Measurements from ENCODE around the gene RALGAPA2.

Gene RALGAPA2

GRCh38 chr20:20712474-20713243, at the start of gene RALGAPA2:
Gene RALGAPA2 (minus strand): TSS chr20:20712644. CDS start chr20:20712480, 164 bp downstream.
- DNase-seq, result peak; percentile 98

GRCh38 chr20:20761301-20761700, 48.9 kb upstream of the RALGAPA2 start:
- DNase-seq, result no peak

DNA sequence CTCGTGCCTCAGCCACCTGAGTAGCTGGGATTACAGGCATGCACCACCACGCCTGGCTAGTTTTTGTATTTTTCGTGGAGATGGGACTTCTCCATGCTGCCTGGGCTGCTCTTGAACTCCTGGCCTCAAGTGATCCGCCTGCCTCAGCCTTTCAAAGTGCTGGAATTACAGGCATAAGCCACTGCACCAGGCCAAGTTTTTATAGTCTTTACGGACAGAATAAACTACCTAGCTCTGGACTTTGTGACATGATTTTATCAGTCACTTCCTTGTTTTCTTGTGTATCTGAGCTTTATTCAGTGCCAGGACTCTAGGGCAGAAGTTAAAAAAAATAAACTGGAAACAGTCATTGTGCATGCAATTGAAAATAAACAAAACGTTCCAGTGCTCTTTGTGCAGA, 46.7 kb upstream of the RALGAPA2 start:
- DNase-seq, result no peak

- DNase-seq, result no peak
These were observed 43.4 kb upstream of the RALGAPA2 start for GRCh38 chr20:20755674-20756319.

DNA sequence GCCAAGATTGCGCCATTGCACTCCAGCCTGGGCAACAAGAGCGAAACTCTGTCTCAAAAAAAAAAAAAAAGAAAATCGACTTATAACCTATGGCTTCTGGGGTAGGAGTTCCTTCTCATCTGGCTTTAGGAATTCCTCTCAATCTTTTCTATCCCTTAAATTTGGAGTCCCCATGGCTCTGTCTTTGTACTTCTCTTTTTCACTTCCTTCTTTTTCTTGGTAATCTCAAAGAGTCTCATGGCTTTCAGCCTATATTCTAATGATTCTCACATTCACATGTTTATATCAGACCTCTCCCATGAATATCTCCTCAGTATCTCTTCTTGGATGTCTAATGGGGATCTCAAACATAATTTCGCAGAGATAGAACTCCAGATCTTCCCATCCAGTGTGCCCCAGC, 42.8 kb upstream of the RALGAPA2 start:
- DNase-seq, result no peak

DNA sequence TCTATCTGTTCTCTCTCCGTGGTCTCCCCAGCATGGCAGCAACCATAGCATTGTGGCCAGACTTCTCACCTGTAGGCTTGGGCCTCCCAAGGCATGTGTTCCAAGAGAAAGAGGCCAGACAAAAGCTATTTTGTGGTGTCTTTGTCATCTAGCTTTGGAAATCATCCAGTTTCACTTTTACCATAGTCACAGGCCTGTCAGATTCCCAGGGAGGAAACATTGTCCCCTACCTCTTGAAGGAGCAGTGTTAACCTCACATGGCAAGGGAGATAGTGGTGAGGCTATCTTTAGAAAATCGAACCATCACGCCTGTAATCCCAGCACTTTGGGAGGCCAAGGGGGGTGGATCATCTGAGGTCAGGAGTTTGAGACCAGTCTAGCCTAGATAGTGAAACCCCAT, 42.3 kb upstream of the RALGAPA2 start:
- no peak for DNase-seq

GRCh38 chr20:20752712-20753111, 40.3 kb upstream of the RALGAPA2 start:
- DNase-seq, result no peak

GRCh38 chr20:20747298-20747697, 34.9 kb upstream of the RALGAPA2 start:
- no peak for DNase-seq

GRCh38 chr20:20744170-20744725, 31.8 kb upstream of the RALGAPA2 start:
- no peak for DNase-seq

DNA sequence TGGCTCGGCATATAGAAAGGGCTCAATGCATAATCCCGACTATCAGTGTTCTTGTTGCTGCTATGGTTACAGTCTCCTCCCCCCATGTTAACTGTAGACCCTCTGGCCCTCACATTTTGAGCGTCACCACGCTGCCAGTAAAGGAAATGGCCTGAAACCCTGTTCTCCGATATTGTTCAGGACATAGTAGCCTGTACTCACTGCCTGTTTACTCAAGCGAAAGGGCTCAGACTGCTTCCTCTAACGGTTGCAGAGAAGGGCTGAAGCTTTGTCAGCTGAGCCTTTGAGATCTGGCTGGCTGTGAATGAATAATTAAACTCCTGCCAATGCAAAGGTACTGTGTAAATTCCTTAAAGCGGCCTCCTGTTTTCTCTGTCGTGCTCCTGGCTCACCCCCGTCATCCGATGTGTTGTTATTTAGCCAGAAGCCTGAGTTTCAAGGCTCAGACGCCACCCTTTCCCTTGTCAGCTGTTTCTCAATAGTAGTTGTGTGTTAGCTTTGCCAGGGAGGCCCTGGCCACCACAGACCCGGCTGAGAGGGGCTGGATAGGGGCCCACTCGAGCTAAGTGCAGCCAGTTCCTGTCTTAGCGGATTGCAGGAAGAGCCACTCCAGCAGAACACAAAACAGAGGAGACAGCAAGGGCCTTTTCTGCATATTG, 31.2 kb upstream of the RALGAPA2 start:
- no peak for DNase-seq

DNA sequence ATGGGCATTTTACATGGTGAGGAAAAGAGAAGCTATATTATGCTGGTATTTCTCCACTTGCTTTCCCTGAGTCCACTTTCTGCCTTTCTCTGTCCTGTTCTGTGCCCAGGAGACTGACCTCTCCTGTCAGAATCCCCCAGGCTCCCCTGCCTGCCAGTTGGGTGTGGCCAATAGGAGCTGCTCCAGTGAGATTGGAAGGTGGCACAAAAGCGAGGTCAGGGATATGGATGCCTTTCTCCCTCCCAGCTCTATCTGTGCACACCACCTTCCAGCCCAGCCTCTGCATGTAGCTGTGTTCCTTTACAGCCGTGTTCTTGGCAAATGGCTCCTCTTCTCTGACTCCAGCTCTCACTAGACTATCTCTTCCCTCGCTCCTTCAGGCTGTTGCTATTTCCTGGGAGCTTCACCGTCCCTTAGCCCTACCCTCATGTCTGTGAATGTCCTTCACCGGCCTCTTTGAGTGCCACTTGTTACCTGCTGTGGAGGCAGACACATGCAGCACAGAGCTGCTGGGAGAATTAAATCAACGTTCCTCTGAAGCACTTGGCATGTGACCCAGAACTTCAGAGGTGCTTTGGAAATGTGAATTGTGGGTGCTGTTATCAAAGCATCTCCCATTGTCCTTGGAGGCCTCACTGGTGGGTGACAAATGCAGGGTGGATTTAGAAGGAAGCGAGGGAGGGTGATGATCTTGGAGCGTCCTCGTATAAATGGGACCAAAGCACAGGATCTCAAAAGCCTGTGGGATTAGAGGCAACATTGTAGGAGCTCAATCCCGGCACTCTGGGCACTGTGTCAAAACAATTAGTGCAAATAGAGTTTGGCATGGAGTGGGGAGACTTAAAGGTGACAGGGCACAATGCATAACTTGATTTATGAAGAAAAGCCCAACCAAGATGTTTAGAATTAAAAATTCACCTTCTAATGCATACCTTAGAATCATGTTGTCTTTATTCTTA, 28.9 kb upstream of the RALGAPA2 start:
- no peak for DNase-seq

- DNase-seq, result no peak
These were observed 28.1 kb upstream of the RALGAPA2 start for GRCh38 chr20:20740541-20740940.

GRCh38 chr20:20737158-20737557, 24.7 kb upstream of the RALGAPA2 start:
- DNase-seq, result peak; percentile 27

- no peak for DNase-seq
These were observed 23.9 kb upstream of the RALGAPA2 start for GRCh38 chr20:20736303-20736702.

- DNase-seq, result no peak
These were observed 22.1 kb upstream of the RALGAPA2 start for GRCh38 chr20:20734475-20734948.

DNA sequence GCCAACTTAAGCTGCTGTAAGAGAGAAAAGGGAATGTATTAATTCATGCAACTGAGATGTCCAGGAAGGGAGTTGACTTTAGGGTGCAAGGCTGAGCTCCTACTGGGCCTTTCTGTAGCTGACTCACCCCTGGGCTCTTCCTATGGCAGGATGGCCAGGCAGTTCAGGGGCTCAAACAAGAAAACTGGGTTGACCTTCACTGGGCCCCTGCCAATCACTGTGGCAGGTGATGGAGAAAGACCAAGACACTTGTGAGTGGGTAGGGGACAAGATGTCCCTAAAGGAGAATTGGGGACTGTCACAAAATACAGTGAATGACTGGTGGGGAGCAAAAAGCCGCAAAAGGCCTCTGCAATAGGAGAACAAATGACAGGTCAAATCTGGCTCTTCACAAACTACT, 21.5 kb upstream of the RALGAPA2 start:
- no peak for DNase-seq

DNA sequence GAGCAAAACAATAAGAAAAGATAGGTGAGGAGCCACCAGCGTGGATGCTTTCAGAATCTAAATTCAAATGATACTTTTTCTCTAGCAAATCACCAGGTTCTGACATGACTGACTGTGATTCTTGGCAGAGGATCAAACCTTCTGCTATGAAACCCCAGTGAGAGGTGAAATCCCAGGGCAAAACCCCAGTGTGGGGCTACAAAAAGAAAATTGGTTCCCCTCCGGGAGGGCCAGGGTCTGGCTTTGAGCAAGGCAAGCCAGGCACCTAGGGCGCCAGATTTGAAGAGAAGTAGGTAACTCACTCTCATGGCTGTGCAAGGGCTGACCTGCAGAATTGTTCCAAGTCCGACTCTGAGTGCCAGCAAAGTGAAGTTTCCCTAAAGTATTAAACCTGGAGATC, 20.2 kb upstream of the RALGAPA2 start:
- DNase-seq, result peak; percentile 79

- no peak for DNase-seq
These were observed 19.5 kb upstream of the RALGAPA2 start for GRCh38 chr20:20731945-20732296.

- DNase-seq, result no peak
These were observed 18.8 kb upstream of the RALGAPA2 start for GRCh38 chr20:20731000-20731944.

DNA sequence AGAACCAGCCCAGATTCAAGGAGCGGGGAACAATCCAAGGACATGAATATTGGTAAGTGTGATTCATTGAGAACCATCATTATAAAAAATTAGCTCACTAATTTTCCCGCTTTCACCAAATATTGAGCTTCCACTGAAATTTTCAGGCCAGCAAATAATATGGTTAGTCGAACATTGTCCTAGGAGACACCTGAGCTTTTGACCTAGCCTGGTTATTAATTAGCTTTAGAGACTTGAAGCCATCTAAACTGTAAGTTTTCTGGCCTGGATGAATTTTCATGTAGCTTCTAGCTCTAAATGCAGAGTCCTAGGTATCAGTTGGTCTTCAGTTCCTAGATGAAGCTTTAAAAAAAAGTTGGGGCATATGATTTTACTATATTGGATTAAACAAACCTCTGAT, 17.1 kb upstream of the RALGAPA2 start:
- no peak for DNase-seq

DNA sequence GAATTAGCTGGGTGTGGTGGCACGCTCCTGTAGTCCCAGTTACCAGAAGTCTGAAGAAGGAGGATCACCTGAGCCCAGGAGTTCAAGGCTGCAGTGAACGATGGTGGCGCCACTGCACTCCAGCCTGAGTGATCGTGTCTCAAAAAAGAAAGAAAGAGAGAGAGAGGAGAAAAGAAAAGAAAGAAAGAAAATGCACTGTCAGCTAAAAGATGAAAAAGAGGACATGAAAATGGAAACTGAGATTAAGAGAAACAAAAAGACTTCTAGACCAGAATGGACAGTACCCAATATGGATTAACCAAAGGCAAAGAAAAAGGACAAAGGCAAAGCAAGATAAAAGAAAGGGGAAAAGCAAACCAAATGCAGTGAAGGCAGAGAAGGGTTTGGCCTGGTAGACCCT, 9.0 kb upstream of the RALGAPA2 start:
- DNase-seq, result no peak

Measured in COR-L47 (cell line).